Measurements from ENCODE around the gene USP46.

The USP46 gene, protein sequence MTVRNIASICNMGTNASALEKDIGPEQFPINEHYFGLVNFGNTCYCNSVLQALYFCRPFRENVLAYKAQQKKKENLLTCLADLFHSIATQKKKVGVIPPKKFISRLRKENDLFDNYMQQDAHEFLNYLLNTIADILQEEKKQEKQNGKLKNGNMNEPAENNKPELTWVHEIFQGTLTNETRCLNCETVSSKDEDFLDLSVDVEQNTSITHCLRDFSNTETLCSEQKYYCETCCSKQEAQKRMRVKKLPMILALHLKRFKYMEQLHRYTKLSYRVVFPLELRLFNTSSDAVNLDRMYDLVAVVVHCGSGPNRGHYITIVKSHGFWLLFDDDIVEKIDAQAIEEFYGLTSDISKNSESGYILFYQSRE

DNA sequence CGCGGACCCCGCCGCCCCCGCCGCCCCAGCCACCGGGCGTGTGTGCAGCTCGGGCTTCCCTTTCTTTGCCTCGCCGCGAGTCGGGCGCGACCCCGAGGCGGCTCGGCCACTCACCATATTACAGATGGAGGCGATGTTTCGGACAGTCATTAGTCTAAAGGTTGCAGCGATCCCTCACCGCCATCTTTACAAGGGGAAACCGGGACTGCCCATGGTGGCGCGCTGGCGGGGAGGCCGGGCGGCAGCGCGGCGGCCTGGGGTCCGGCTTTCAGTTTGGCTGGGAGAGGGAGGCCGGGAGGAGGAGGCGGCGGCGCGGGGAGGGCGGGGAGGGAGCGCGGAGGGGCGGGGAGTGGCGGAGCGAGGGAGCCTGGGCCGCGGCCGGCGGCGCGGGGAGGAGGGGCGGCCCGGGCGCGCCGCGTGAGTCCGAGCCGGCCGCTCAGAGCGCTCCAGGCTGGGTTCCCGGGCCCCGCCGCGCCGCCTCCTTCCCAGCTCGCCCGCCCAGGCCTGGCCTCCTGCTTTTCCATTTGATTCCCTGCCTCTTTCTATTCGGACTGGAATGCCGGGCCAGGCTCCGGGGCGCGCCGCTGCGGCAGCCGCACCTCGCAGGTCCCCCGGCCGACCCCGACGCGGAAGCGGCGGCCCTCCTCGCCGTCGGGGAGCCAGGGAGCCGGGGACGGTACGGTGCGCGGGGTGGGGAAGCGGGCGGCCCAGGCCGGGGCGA is at the start of gene USP46:
USP46 (minus strand) TSS at position 301 of the 721 bp plus-strand sequence; CDS start at position 150, 151 bp downstream.
- DNase-seq = peak in 1 of 2 experiments; percentile 60

DNA sequence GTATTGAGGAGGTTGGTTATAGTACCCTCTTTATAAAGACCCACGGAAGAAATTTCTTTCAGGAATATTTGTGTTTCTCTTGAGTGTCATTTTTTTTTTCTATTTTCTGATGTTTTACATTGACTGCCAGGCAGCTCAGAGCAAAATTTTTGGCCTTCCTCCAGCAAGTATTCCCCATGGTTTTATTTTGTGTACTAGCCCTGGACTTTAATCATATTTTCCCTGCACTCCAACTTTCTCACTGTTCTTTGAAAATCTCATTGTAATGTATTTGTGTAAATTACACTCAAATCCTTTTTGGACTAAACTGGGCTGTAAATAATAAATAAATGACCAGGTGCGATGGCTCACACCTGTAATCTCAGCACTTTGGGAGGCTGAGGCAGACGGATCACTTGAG is 45.6 kb upstream of the USP46 start:
- peak; percentile 60 to 79 for DNase-seq

DNA sequence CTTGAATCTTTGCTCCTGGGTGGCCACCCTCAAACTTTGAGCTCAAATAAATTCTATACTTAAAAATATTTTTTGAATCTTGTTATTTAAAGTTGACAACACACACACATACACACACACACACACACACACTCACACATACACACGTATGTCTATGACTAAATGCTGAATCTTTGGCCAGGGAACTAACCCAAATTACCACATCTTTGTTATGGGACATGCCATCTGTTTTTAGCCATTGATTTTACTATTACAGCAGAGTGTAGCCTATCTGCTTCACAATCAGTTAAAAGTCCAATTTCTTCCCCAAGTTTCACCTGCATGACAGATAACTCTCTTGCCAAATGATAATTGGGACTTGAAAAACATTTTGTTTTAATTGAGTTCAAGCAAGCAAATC is 45.0 kb upstream of the USP46 start:
- peak in 1 of 2 experiments; percentile 65 for DNase-seq

DNA sequence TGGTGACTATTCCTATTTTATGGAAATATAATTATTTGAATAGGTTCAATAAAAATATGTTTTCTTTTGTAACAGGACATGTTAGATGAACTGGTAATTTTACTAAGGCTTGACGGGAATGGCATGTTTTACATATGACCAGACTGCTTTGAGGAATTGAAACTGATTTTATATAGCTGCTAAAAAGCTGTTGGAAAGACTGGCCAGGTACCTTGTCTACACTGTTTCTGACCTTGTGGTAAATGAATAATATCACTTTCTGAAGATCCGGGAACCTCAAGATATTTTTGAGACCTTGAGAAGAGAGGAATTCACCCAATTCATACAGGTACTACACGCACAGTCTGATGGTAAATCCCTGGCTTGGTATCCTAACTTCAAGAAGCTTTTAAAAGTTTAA is 42.1 kb upstream of the USP46 start:
- DNase-seq = no peak

DNA sequence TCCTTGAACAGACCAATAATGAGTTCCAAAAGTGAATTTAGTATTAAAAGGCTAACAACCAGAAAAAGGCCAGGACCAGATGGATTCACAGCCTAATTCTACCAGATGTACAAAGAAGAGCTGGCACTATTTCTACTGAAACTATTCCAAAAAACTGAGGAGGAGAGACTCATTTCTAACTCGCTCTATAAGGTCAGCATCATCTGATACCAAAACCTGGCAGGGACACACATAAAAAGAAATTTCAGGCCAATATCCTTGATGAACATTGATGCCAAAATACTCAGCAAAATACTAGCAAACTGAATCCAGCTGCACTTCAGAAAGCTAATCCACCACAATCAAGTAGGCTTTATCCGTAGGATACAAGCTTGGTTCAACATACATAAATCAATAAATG is 35.8 kb upstream of the USP46 start:
- DNase-seq = peak; percentile 64 to 90

DNA sequence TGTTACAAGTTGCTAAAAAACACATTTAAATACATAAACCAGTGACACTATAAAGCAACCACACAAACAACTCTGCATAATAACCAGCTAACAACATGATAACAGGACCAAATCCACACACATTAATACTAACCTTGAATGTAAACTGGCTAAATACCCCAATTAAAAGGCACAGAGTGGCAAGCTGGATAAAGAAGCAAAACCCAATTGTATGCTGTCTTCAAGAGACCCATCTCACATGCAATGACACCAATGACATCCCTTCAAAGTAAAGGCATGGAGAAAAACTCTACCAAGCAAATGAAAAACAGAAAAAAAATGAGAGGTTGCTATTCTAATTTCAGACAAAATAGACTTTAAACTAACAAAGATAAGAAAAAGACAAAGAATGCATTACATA is 34.4 kb upstream of the USP46 start:
- DNase-seq = no peak

DNA sequence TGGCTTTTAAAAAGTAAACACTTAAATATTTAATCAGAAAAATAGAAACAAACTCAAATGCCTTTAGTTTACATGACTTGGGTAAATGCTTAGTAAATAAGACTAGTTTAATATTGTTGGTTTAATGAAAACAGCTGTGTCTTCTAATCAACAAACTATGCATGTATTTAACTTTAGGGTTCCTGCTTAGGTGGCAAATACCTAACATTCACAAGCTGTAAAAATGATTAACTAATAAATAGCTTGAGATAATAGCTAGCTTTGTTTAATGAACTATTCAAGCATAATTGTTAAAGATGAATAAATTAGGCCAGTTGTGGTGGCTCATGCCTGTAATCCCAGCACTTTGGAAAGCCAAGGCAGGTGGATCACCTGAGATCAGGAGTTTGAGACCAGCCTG is 30.0 kb upstream of the USP46 start:
- DNase-seq = no peak

DNA sequence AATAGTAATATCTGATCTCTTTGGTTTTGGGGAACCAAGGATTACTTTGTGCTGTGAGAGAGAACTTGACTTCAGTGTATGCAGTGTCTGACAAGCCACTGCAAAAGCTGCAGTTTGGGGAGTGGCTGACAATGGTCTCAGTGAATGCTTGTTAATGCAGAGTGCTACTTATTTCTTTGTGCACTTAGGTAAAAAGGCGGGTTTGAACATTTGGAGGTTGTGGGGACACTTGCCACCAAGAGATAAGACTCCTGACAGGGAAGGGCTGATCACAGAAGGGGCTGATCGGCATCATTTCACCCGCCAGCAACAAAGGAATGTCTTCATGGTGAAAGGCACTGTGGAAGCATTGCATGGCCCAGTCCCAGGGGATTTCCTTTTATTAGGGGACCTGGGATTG is 28.6 kb upstream of the USP46 start:
- DNase-seq = no peak

DNA sequence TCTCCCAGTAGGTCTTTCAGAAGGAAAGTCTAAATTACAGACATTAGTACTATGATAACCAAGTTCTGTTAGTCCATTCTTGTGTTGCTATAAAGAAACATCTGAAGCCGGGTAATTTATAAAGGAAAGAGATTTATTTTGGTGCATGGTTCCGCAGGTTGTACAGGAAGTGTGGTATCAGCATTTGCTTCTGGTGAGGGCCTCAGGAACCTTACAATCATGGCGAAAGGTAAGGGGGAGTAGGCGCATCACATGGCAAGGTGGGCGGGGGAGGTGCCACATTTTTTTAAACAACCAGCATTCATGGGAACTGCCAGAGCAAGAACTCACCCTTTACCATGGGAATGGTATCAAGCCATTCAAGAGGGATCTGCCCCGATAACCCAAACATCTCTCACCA is 26.2 kb upstream of the USP46 start:
- DNase-seq = no peak

DNA sequence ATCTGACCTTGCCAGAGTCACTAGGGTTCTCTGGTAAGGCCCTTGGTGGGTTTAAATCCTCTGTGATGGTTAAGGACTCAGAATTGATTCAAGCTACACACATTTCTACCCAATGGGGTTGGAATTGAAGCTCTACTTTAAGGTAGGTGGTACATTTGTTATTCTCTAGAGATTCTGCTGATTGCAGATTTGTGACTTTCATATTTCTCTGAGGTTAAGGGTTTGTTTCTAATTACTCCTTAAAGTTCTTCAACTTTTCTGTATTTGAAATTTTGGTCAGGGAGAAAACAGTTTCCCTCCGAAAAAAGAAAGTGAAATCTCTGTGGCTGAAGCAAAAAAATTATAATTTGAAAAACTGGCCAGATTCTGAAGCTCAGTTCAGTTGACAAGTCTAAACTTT is 25.8 kb upstream of the USP46 start:
- no peak for DNase-seq

DNA sequence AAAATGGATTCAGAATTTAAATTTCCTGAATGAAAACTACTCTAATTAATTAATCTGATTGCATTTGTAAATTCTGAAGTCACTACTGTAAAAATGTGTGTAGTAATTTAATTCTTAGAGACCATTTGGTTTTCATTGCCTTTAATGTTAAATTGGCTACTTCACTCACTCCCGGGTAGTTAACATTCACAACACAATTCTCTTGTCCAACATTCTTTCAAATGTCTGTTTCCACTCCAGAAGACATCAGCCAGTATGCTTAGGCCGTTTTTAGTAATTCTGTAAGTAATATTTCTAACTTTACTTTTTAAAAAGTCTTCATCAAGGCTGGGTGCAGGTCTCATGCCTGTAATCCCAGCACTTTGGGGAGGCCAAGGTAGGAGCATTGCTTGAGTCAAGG is 21.3 kb upstream of the USP46 start:
- DNase-seq = no peak

DNA sequence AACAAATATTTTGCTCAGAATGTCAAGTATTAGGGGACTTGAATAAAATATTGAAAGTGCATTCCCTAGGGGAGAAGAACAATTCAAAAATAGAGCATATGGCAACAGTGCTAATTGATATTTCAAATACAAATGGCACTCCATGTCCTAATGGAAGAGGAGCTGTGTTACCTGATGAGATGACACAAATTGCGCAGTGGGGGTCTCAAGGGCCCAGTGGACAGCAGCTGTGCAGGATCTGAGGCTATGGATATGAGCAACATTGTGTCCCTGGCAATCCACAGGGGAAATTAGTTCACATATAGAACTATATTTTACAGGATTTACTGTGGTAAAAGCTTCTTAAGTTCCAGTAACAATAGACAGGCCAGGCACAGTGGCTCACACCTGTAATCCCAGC is 17.4 kb upstream of the USP46 start:
- no peak for DNase-seq

DNA sequence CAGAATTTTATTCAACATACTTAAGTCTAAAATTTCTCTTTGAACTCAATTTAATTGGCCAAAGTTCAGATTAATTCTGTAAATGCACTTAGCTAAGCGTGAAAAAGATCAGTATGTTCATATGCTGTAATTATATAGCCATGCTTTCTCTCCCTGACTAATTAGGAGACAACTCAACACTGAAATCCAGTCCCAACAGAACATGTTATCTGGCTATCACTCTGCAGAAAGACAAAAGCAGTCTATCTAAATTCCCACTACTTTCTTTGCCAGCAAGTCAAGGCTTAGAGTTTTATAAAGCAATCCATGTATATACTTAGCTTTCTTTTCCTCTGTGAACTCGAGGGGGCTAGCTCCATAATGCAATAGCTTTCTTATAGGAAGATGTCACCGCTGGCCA is 16.0 kb upstream of the USP46 start:
- no peak for DNase-seq

DNA sequence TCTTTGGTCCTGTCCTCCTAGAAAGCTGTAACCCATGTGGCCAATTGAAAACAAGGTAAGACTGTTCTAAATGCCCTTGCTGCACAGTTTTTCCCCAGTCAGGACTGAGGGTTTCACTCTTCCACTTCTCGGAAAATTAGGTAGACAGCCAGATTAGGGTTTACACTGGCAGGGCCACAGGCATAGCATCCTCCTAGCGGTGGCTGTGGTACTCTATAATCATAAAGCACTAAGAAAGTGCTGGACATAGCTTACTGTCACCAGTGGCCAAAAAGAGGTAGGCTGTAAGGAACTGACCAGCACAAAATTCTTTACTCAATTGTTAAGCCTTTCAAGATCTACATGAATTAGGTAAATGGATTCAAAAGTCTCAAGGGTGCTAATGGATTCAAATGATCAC is 11.6 kb upstream of the USP46 start:
- DNase-seq = no peak

DNA sequence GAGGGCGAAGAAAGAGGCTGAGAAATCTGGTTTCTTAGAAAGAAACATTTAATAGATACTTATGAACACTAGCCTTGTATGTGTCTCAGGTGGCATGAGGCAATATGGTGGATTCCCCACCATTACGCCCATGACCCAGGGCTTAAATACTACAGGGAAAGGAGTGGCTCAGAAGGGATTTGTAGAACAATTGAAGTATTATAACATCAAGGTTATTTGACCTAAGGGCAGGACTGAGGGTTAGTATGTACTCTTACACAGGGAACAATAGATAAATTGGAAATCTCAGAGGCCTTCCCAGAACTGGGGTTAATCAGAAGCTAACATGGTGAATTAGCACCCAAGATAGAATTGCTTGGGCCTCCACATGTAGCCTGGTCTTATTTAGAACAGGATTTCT is 11.0 kb upstream of the USP46 start:
- no peak for DNase-seq

DNA sequence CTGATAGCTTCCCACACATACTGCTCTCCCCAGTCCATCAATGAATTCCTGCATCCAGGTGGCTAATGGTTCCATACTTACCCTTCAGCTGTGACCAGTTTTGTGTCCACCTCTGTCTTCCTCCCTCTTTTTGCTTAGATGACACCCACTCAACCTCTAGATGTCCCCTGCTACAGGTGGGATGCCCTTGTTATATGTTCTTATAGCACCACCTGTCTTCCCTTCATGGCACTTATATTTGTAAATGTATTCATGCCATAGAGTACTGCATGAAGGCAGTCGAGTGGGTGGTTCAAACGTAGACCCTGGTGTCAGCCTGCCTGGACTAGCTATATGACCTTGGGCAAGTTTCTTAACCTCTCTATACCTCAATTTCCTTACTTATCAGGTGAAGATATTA is 6.5 kb upstream of the USP46 start:
- DNase-seq = no peak

DNA sequence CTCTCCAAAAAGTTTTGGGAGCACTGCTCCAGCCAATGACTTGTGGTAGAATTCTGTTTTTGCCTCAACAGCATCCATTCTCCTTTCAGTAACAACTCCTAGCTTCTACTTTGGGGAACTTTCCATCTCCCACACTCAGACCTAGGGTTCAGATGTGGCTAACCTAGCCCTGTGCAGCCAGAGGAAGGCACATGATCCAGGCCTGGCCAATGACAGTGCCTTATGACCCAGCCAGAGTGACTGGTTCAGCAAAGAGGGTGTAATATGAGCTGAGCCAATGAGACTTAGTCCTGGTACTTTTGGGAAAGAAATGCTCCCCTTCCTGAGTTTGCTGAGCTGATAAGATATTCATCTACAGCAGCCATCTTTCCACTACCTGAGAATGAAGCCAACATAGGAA is 5.4 kb upstream of the USP46 start:
- no peak for DNase-seq

DNA sequence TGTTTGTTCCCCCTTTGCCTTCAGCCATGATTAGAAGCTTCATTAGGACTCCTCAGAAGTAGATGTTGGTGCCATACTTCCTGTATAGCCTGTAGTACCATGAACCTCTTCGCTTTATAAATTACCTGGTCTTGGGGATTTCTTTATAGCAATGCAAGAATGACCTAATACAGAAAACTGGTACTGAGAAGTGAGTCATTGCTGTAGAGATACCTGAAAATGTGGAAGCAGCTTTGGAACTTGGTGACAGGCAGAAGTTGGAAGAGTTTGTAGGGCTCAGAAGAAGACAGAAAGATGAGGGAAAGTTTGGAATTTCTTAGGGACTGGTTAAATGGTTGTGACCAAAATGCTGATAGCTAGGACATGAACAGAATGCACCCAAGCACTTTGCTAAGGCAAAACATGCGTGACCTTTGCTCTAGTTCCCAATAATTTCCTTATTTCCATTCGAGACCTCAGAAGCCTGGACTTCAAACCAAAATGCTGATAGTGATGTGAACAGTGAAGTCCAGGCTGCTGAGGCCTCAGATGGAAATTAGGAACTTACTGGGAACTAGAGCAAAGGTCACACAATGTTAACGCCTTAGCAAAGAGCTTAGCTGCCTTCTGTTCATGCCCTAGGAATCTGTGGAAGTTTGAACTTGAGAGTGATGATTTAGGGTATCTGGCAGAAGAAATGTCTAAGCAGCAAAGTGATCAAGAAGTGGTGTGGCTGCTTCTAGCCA is 3.0 kb upstream of the USP46 start:
- no peak for DNase-seq

DNA sequence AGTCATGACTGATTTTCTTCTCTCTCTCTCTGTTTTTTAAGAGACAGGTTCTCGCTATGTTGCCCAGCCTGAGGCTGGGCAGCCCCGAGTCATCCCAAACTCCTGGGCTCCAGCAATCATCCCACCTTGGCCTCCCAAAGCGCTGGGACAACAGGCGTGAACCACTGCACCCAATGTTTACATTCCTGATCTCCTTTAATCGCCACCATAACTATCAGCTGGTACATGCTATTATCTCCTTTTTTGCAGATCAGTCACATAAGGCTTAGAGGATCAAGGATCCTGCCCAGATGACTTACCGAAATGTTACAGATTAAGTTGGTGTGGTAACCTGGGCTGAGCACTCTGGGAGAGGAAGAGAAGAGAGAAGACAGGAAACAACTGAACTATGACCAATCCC is 1.5 kb upstream of the USP46 start:
- no peak for DNase-seq

DNA sequence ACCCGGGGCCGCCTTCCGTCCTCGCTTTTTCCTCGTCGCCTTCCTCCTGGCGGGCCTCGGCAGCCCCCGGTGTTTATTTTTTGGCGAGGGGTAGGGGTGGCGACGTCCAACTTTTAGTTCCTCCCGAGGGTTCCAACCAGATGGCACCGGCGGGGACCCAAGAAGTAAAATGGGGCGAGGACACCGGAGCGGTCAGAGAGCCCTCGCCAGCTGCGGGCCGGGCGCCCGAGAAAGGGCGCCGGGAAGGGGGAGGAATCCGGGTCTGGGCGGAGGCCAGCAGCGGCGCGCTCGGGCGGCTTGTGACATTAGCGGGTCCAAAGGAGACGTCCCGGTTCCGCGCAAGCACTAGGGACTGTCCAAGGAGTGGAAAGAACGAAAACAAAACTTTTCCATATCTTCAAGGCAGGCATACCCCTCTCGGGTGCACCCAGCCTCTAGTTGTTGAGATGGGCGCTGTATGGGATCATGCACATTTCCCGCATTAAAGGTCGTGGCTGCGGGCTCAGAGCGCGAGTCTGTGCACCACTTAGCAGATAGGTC is 691 bp upstream of the USP46 start:
- DNase-seq = peak in 1 of 2 experiments; percentile 6

DNA sequence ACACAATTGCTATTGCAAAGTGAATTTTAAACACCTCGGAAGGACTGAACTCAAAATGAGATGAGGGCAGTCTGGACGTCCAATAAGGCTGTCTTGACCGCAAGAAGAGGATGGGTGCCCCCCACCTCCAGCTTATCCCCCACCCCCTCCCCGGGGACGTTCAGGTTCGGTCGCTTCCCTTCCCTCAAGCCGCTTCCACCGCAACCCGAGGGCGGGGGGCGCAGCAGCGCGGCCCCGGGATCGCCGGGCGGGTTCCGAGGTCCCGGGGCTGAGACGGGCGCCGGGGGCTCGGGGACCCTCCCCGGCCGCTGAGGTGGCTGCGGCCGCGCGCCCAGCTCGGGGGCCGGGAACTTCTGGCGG is 480 bp downstream of the USP46 start:
- no peak for DNase-seq

DNA sequence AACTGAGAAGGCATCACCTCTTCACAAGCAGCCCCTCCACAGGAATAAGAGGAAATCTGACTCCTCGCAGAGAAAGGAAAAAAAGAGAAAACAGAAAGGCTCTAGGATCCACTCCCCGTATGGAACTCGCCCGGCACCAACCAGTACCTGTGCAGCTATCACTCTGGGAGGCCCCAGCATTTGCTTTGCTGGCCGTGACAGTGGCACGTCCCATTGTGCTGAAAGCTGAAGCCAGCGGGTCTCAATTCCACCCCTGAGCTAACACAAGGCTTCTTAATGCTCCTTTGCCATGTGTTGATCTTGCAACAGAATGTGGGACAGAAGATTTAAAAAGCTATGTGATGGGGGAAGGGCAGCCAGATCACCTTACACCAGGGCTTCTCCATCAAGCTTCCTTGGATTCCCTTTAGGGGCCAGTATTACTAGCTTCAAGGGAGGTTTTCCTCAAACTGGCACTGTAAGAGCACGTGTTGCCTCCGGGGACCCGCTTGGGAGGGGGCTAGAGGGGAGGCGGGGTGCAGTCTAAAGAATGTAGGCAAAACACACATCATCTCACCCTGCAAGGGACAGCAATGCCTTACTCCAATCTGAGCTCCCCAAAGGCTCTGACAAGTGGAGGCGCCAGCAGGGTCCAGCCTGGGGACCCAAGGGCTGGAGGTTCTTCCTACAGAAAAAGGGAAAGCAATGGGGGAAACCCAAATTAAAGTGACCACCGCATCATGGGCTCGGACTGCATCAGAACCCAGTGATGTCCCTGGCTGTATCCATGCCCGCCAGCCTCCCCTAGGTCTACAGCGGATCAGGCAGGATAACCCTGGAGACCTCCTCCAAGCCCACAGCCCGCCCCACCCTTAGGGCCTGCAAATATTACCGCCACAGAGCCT is 1.2 kb downstream of the USP46 start:
- DNase-seq = peak in 1 of 2 experiments; percentile 5

DNA sequence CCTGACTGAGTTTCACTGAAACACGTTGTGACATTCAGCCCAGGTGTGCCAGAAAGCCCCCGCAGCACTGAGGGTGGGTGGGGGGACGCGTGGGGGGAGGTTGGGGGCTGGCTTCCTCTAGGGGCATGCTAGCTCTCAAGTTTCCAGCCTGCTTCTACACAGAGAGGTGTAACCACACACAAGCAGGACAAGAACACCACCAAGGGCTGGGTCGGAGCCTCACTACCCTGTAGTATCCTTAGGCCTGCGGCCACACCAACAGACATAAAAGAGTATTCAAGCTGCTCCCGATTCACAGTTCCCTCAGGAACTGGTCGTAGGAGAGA is 1.8 kb downstream of the USP46 start:
- DNase-seq = no peak
